ENCODE measurements around the gene PIR. TPM values are rescaled to one million over a fixed set of nuclear protein-coding genes. Genes with fewer than 3 reads are reported as not detected.

PIR gene
- total RNA-seq, 2 donors from 2014 or later = 8.9 to 20.1 TPM

DNA sequence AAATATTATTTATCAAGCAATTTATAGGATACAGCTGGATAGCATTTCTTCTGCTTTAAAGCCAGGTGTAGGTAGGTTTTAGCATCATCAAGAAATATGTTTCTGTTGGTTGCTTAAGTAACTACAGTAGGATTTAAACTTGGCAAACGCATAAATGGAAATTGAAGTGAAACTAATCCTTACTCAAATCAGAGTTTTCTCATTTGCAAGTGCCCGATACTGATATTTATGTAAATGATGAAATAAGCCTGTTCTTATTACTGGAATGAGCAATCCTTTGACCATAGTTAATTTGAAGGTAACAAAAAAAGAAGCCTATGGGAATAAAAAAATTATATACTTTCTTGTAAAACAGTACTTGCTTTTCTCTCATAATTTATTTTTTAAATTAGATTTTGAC is 134.6 kb downstream of the PIR start:
- H3K36me3 ChIP-seq = no peaks in the 10 kb centered on the region
- no peaks in the 10 kb centered on the region for H3K9me3 ChIP-seq
- WGBS = 90% methylated on average over 2 of the region's 2 CpGs
- H3K4me3 ChIP-seq = no peak overlapping the region
- no peak for DNase-seq (ENCODE audit: low spot score)
- H3K27me3 ChIP-seq (replicated peaks; ENCODE audit: insufficient read depth) = no peaks in the 10 kb centered on the region
- TF ChIP-seq POLR2A (IDR thresholded peaks at IDR 0.05) = no peak
- TF ChIP-seq, protein P1, sequence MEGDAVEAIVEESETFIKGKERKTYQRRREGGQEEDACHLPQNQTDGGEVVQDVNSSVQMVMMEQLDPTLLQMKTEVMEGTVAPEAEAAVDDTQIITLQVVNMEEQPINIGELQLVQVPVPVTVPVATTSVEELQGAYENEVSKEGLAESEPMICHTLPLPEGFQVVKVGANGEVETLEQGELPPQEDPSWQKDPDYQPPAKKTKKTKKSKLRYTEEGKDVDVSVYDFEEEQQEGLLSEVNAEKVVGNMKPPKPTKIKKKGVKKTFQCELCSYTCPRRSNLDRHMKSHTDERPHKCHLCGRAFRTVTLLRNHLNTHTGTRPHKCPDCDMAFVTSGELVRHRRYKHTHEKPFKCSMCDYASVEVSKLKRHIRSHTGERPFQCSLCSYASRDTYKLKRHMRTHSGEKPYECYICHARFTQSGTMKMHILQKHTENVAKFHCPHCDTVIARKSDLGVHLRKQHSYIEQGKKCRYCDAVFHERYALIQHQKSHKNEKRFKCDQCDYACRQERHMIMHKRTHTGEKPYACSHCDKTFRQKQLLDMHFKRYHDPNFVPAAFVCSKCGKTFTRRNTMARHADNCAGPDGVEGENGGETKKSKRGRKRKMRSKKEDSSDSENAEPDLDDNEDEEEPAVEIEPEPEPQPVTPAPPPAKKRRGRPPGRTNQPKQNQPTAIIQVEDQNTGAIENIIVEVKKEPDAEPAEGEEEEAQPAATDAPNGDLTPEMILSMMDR (IDR thresholded peaks at IDR 0.05) = no peak
- no peaks in the 10 kb centered on the region for H3K4me1 ChIP-seq (replicated peaks)
- no peak overlapping the region for H3K27ac ChIP-seq
- intact Hi-C loops (cut with DNase I) = no loop called here

DNA sequence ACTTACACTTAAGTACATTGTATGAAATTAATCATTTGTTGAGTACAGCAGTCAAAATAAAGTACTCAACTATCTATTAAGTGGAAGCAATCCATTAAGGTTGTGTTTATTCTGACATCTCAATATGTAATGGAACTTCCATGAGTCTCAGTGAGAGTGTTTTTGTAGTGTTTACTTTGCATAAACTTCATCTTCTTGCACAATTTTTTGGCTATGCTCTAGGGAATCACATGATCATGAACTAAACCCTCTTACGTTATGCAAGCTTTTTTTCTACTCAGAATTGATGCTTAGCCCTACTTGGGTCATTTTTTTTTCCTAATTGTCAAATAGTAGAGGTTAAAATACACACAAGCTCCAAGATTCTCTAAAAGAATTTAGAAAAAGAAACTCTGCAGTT is 136.7 kb downstream of the PIR start:
- H3K9me3 ChIP-seq = no peaks in the 10 kb centered on the region
- DNase-seq (ENCODE audit: low spot score) = no peak
- WGBS = 75% methylated on average over 1 of the region's 1 CpG
- H3K27me3 ChIP-seq (replicated peaks; ENCODE audit: insufficient read depth) = no peaks in the 10 kb centered on the region
- intact Hi-C loops (cut with DNase I) = no loop called here
- no peaks in the 10 kb centered on the region for H3K36me3 ChIP-seq
- no peaks in the 10 kb centered on the region for H3K4me1 ChIP-seq (replicated peaks)
- TF ChIP-seq POLR2A (IDR thresholded peaks at IDR 0.05) (no peak), POLR2AphosphoS5 (IDR thresholded peaks at IDR 0.05) (no peak)
- TF ChIP-seq, protein P1 (IDR thresholded peaks at IDR 0.05) = no peak
- H3K27ac ChIP-seq = no peak overlapping the region
- no peak overlapping the region for H3K4me3 ChIP-seq

DNA sequence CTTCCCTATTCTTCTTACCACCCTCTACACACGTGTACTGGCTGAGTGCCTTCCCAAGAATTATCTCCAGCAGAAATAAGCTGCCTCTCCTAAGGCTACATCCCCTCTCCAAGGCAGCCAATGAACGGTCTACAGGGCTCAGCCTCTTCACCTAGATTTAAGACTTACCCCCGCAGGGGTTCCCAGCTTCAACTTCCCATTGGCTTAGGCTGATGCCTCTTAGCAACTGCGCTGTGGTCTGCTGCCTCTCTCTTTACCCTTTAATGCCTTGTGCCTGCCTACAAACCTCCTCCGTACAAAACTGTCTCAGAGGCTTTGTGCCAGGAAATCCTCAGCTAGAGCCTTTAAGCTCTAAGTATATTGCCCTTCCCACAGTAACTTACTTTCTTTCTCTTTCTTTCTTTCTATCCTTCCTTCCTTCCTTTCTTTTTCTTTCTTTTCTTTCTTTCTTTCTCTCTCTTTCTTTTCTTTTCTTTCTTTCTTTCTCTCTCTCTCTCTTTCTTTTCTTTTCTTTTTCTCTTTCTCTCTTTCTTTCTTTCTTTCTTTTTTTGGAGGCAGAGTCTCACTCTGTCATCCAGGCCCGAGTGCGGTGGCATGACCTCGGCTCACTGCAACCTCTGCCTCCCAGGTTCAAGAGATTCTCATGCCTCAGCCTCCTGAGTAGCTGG is 142.7 kb downstream of the PIR start:
- Histone ChIP-seq H3K36me3 (no peaks in the 10 kb centered on the region), H3K4me3 (no peak overlapping the region), H3K27ac (no peak overlapping the region), H3K27me3 (replicated peaks; ENCODE audit: insufficient read depth) (no peaks in the 10 kb centered on the region), H3K4me1 (replicated peaks) (no peaks in the 10 kb centered on the region), H3K9me3 (no peaks in the 10 kb centered on the region)
- intact Hi-C loops (cut with DNase I) = loop anchor here (2.0 kb wide), 1 partner anchor 118 kb away; no protein-coding TSS in a partner anchor
- no peak for TF ChIP-seq POLR2A (IDR thresholded peaks at IDR 0.05)
- TF ChIP-seq POLR2AphosphoS5 (IDR thresholded peaks at IDR 0.05) = no peak
- TF ChIP-seq, protein P1 (IDR thresholded peaks at IDR 0.05) = no peak
- 86% methylated on average over 7 of the region's 8 CpGs for WGBS
- no peak for DNase-seq (ENCODE audit: low spot score)

DNA sequence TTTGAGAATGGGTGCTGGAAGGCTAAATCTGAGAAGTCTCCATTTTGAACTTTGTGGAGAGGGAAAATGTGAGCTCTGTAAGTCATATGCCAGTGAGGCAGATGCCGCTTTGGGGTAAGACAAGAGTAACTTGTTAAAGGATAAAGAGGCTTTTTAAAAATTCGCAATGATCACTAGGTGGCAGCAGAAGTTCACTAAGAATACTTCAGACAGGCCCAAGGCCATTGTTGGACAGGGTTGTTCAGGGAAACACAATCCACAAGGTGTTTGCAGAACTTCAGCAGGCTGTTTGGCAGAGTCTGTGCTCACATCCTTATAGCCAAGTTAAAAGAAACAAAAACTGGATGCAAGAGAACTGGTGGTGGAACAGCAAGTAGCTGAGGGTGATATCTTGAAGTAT is 144.1 kb downstream of the PIR start:
- intact Hi-C loops (cut with DNase I) = loop anchor here (10.0 kb wide), 1 partner anchor 216 kb away; no protein-coding TSS in a partner anchor
- Histone ChIP-seq H3K4me1 (replicated peaks) (no peaks in the 10 kb centered on the region), H3K4me3 (no peak overlapping the region), H3K27me3 (replicated peaks; ENCODE audit: insufficient read depth) (no peaks in the 10 kb centered on the region), H3K9me3 (no peaks in the 10 kb centered on the region), H3K36me3 (no peaks in the 10 kb centered on the region), H3K27ac (no peak overlapping the region)
- DNase-seq (ENCODE audit: low spot score) = peak; percentile 63
- TF ChIP-seq, protein P1 (IDR thresholded peaks at IDR 0.05) = peak in 3 of 4 experiments; percentile 34 to 67 (median 48)
- peak; percentile 34 for TF ChIP-seq POLR2AphosphoS5 (IDR thresholded peaks at IDR 0.05)
- TF ChIP-seq POLR2A (IDR thresholded peaks at IDR 0.05) = no peak
- WGBS = 18% methylated on average over 2 of the region's 2 CpGs

DNA sequence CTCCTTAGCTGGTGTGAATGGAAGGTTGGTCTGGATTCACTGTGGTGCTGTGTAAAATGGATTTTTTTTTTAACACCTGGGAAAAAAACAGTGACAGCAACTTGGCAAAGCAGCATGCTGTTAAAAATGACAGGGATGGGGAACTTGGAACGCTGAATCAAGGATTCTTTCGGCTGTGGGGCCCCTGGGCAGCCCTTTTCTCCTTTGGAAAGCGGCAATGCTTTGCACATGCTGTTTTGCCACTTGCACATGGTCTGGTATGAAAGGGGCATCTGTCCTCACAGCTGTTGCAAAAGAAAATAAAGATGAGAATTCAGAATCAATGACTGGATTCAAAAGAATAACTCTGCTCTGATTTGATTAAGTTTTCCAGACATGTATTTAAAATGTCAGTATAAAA is 147.2 kb downstream of the PIR start:
- no peak overlapping the region for H3K4me3 ChIP-seq
- no peak overlapping the region for H3K27ac ChIP-seq
- 75% methylated on average over 3 of the region's 3 CpGs for WGBS
- no peak for DNase-seq (ENCODE audit: low spot score)
- no peak for TF ChIP-seq POLR2AphosphoS5 (IDR thresholded peaks at IDR 0.05)
- TF ChIP-seq POLR2A (IDR thresholded peaks at IDR 0.05) = no peak
- TF ChIP-seq, protein P1 (IDR thresholded peaks at IDR 0.05) = no peak
- no peaks in the 10 kb centered on the region for H3K4me1 ChIP-seq (replicated peaks)
- intact Hi-C loops (cut with DNase I) = loop anchor here (10.0 kb wide), 1 partner anchor 219 kb away; no protein-coding TSS in a partner anchor
- H3K36me3 ChIP-seq = no peaks in the 10 kb centered on the region
- H3K27me3 ChIP-seq (replicated peaks; ENCODE audit: insufficient read depth) = no peaks in the 10 kb centered on the region
- H3K9me3 ChIP-seq = no peaks in the 10 kb centered on the region
